ENCODE results near the gene FSTL3. TPM values are rescaled to one million over a fixed set of nuclear protein-coding genes. Genes with fewer than 3 reads are reported as not detected.

FSTL3 gene
- total and polyA plus RNA-seq, 10 of the 15 experiments (the other 5 are each of a cell fraction or from before 2014, with no cell fraction given): 0.42 to 13.5 (median 3.6) TPM

DNA sequence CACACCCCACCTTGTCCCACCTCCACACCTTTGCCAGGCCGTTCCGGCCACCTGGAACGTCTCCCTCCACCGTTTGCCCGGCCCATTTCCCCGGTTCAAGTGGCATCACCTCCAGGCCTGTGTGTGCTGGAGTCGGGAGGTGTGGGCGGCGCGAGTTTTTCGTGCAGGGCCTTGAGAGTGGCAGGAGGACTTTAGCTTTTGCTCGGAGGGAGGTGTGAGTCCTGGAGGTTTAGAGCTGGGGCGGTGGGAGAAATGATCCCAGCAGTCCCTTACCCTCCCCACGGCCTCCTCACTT lies 28.2 kb downstream of the FSTL3 start:
- Histone ChIP-seq H3K4me2 (ENCODE audit: control insufficient read depth, insufficient read depth) (no peak overlapping the region), H3K27me3 (replicated peaks in 1 of 2; ENCODE audit: control insufficient read depth in 2 of 2, insufficient read depth in 2 of 2, low read length in 1 of 2) (peaks cover 0 to 2% of the 10 kb centered on the region in 2 experiments; a peak in 2 of 4 replicates), H3K9me3 (replicated peaks; ENCODE audit: control insufficient read depth, insufficient read depth, low read length) (no peaks in the 10 kb centered on the region; the same call in 2 of the 3 replicates), H3K4me3 (no peak overlapping the region), H3K79me2 (ENCODE audit: control insufficient read depth, insufficient read depth, low read length) (no peaks in the 10 kb centered on the region), H3K9ac (ENCODE audit: control insufficient read depth, insufficient read depth, low read length) (no peak overlapping the region), H3K4me1 (ENCODE audit: control insufficient read depth, insufficient read depth, low read length) (no peaks in the 10 kb centered on the region), H4K20me1 (ENCODE audit: control insufficient read depth, insufficient read depth) (no peaks in the 10 kb centered on the region), H3K27ac (ENCODE audit: control insufficient read depth, insufficient read depth) (no peak overlapping the region), H3K36me3 (ENCODE audit: control insufficient read depth in 2 of 2, insufficient read depth in 2 of 2, low read length in 1 of 2) (no peaks in the 10 kb centered on the region), H2AFZ (ENCODE audit: control insufficient read depth, low read depth, low read length) (no peak overlapping the region; the same call in 1 of the 2 replicates)
- ChIA-PET CTCF (interaction anchor here (1.8 kb wide), 1 partner anchor 25 kb away, joined by 4 read pairs; no protein-coding TSS in a partner anchor), POLR2A (no interaction called here), SMC1A (ENCODE audit: uncharacterized antibody, unreplicated experiment) (no interaction called here), RAD21 (ENCODE audit: unreplicated experiment) (no interaction called here)
- BruUV-seq (replicated peaks): no TSS peak
- WGBS (ENCODE audit: insufficient coverage, insufficient replicate concordance, low lambda C conversion rate, missing lambda C conversion rate): 20% methylated on average over 14 of the region's 14 CpGs
- ATAC-seq: no peak
- in situ Hi-C loops (cut with MboI): no loop called here
- intact Hi-C loops (cut with micrococcal nuclease; ENCODE audit: unreplicated experiment): no loop called here
- no peak for DNase-seq (ENCODE audit: low read depth, low spot score)
- no peak for FAIRE-seq
- TF ChIP-seq JUND (IDR thresholded peaks at IDR 0.05; ENCODE audit: low read depth, low read length): no peak

GRCh38 chr19:708154-709143 lies 32.3 kb downstream of the FSTL3 start, which contains the start of gene PALM:
Gene PALM, plus strand, starts transcription at chr19:708935. Its CDS starts 212 bp downstream, at chr19:709147.
- intact Hi-C loops (cut with micrococcal nuclease; ENCODE audit: unreplicated experiment): no loop called here
- BruUV-seq (replicated peaks): no TSS peak
- no peaks in the 10 kb centered on the region for H4K20me1 ChIP-seq (ENCODE audit: control insufficient read depth, insufficient read depth)
- TF ChIP-seq, protein P1, sequence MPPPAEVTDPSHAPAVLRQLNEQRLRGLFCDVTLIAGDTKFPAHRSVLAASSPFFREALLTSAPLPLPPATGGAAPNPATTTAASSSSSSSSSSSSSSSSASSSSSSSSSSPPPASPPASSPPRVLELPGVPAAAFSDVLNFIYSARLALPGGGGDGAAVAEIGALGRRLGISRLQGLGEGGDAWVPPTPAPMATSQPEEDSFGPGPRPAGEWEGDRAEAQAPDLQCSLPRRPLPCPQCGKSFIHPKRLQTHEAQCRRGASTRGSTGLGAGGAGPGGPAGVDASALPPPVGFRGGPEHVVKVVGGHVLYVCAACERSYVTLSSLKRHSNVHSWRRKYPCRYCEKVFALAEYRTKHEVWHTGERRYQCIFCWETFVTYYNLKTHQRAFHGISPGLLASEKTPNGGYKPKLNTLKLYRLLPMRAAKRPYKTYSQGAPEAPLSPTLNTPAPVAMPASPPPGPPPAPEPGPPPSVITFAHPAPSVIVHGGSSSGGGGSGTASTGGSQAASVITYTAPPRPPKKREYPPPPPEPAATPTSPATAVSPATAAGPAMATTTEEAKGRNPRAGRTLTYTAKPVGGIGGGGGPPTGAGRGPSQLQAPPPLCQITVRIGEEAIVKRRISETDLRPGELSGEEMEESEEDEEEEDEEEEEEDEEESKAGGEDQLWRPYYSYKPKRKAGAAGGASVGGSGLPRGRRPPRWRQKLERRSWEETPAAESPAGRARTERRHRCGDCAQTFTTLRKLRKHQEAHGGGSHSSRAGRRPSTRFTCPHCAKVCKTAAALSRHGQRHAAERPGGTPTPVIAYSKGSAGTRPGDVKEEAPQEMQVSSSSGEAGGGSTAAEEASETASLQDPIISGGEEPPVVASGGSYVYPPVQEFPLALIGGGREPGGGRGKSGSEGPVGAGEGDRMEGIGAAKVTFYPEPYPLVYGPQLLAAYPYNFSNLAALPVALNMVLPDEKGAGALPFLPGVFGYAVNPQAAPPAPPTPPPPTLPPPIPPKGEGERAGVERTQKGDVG (CRISPR knock-in tag; IDR thresholded peaks at IDR 0.05): no peak
- H3K4me3 ChIP-seq: no peak within 1 kb of the TSS
- no peak for DNase-seq (ENCODE audit: low read depth, low spot score)
- H3K27me3 ChIP-seq (replicated peaks in 1 of 2; ENCODE audit: control insufficient read depth in 2 of 2, insufficient read depth in 2 of 2, low read length in 1 of 2): peaks cover 0 to 2% of the 10 kb centered on the region in 2 experiments; a peak in 2 of 4 replicates
- H3K9ac ChIP-seq (ENCODE audit: control insufficient read depth, insufficient read depth, low read length): no peak within 1 kb of the TSS
- WGBS (ENCODE audit: insufficient coverage, insufficient replicate concordance, low lambda C conversion rate, missing lambda C conversion rate): 27% methylated on average over 24 of the region's 93 CpGs
- no peak for ATAC-seq
- SMC1A ChIA-PET (ENCODE audit: uncharacterized antibody, unreplicated experiment): interaction anchor here (0.6 kb wide), 1 partner anchor 15 kb away, joined by 3 read pairs; no protein-coding TSS in a partner anchor
- RAD21 ChIA-PET (ENCODE audit: unreplicated experiment): no interaction called here
- H3K79me2 ChIP-seq (ENCODE audit: control insufficient read depth, insufficient read depth, low read length): no peaks in the 10 kb centered on the region
- H3K9me3 ChIP-seq (replicated peaks; ENCODE audit: control insufficient read depth, insufficient read depth, low read length): no peaks in the 10 kb centered on the region; the same call in 2 of the 3 replicates
- H3K4me2 ChIP-seq (ENCODE audit: control insufficient read depth, insufficient read depth): no peak within 1 kb of the TSS
- H2AFZ ChIP-seq (ENCODE audit: control insufficient read depth, low read depth, low read length): no peak within 1 kb of the TSS
- POLR2A ChIA-PET: no interaction called here
- H3K4me1 ChIP-seq (ENCODE audit: control insufficient read depth, insufficient read depth, low read length): no peaks in the 10 kb centered on the region
- CTCF ChIA-PET: interaction anchor here (0.9 kb wide), 1 partner anchor 26 kb away, joined by 3 read pairs; no protein-coding TSS in a partner anchor
- no peak within 1 kb of the TSS for H3K27ac ChIP-seq (ENCODE audit: control insufficient read depth, insufficient read depth)
- in situ Hi-C loops (cut with MboI): no loop called here
- no peak for FAIRE-seq
- H3K36me3 ChIP-seq (ENCODE audit: control insufficient read depth in 2 of 2, insufficient read depth in 2 of 2, low read length in 1 of 2): no peaks in the 10 kb centered on the region

Measured in GM12878 (cell line).